Central memory CD8-positive, alpha-beta T cell (primary cell): ENCODE measurements around the gene NR1D1.
A peak's percentile ranks its signal among the peaks of the same experiment; 100 is the strongest.

Experiments used
- ATAC-seq: fragments of 150-1000 bp; cut with Tn5 transposase; replicated peaks from 2 replicates; pipeline ENCODE4 v1.10.0; 2022; ENCODE audit warnings: mild to moderate bottlenecking, moderate FRiP score, moderate number of reproducible peaks; ENCODE audit not compliant: poor library complexity, severe bottlenecking; ENCODE audit errors: extremely low read depth
- DNase-seq, 2 donors: peaks; one replicate each; pipeline ENCODE4 v3.0.0; 2021; ENCODE audit warnings: low spot score in 2 of 2
- H3K27ac Mint-ChIP-seq: one replicate; pipeline ENCODE4 v1.8.0; 2022; ENCODE audit warnings: low read depth, mild to moderate bottlenecking, moderate library complexity, mixed read lengths
- H3K27me3 Mint-ChIP-seq: one replicate; pipeline ENCODE4 v1.8.0; 2022; ENCODE audit warnings: mixed read lengths
- H3K36me3 Mint-ChIP-seq: one replicate; pipeline ENCODE4 v1.8.0; 2022; ENCODE audit warnings: mild to moderate bottlenecking, moderate library complexity, mixed read lengths; ENCODE audit not compliant: insufficient read depth
- H3K4me1 Mint-ChIP-seq: one replicate; pipeline ENCODE4 v1.8.0; 2022; ENCODE audit warnings: mixed read lengths
- H3K4me3 Mint-ChIP-seq: one replicate; pipeline ENCODE4 v1.8.0; 2022; ENCODE audit warnings: mild to moderate bottlenecking, moderate library complexity, mixed read lengths
- H3K9me3 Mint-ChIP-seq: one replicate; pipeline ENCODE4 v1.8.0; 2022; ENCODE audit warnings: mixed read lengths

NR1D1 gene

GRCh38 chr17:40107522-40108174, 7.3 kb upstream of the NR1D1 start:
- Mint-ChIP-seq H3K4me1 (peaks cover 92% of the 10 kb centered on the region), H3K9me3 (no peaks in the 10 kb centered on the region), H3K27me3 (no peaks in the 10 kb centered on the region), H3K36me3 (peaks cover 8% of the 10 kb centered on the region), H3K27ac (peak overlapping the region; percentile 97), H3K4me3 (peak overlapping the region; percentile 62)
- ATAC-seq (peak; percentile 2), DNase-seq (no peak)

- Mint-ChIP-seq H3K4me1 (peaks cover 86% of the 10 kb centered on the region), H3K9me3 (no peaks in the 10 kb centered on the region), H3K4me3 (peak overlapping the region; percentile 62), H3K27me3 (no peaks in the 10 kb centered on the region), H3K36me3 (peaks cover 8% of the 10 kb centered on the region), H3K27ac (peak overlapping the region; percentile 97)
- no peak for DNase-seq
- no peak for ATAC-seq
Observed at GRCh38 chr17:40106760-40107521, 6.6 kb upstream of the NR1D1 start.

- ATAC-seq = no peak
- H3K9me3 Mint-ChIP-seq = no peaks in the 10 kb centered on the region
- DNase-seq = no peak
- peaks cover 8% of the 10 kb centered on the region for H3K36me3 Mint-ChIP-seq
- H3K27ac Mint-ChIP-seq = peak overlapping the region; percentile 97
- no peaks in the 10 kb centered on the region for H3K27me3 Mint-ChIP-seq
- H3K4me3 Mint-ChIP-seq = peak overlapping the region; percentile 5
- peaks cover 82% of the 10 kb centered on the region for H3K4me1 Mint-ChIP-seq
Observed at GRCh38 chr17:40105861-40106759, 5.7 kb upstream of the NR1D1 start.

- DNase-seq = no peak
- H3K4me3 Mint-ChIP-seq = no peak overlapping the region
- ATAC-seq = no peak
Observed at GRCh38 chr17:40104594-40105486, 4.5 kb upstream of the NR1D1 start.

GRCh38 chr17:40103688-40104087, 3.3 kb upstream of the NR1D1 start:
- Mint-ChIP-seq H3K4me3 (peak overlapping the region; percentile 13), H3K4me1 (peaks cover 89% of the 10 kb centered on the region), H3K27ac (peak overlapping the region; percentile 41), H3K27me3 (no peaks in the 10 kb centered on the region), H3K9me3 (no peaks in the 10 kb centered on the region), H3K36me3 (peaks cover 22% of the 10 kb centered on the region)
- no peak for ATAC-seq
- DNase-seq = no peak

More at GRCh38 chr17:40104594-40105486, 4.5 kb upstream of the NR1D1 start:
- Mint-ChIP-seq H3K4me1 (peaks cover 82% of the 10 kb centered on the region), H3K36me3 (peaks cover 14% of the 10 kb centered on the region), H3K27ac (no peak overlapping the region), H3K9me3 (no peaks in the 10 kb centered on the region), H3K27me3 (no peaks in the 10 kb centered on the region)

- Mint-ChIP-seq H3K9me3 (no peaks in the 10 kb centered on the region), H3K27me3 (no peaks in the 10 kb centered on the region), H3K4me3 (peak overlapping the region; percentile 13), H3K36me3 (peaks cover 24% of the 10 kb centered on the region), H3K27ac (peak overlapping the region; percentile 41), H3K4me1 (peaks cover 90% of the 10 kb centered on the region)
- DNase-seq (no peak), ATAC-seq (no peak)
Observed at GRCh38 chr17:40103071-40103661, 2.8 kb upstream of the NR1D1 start.

GRCh38 chr17:40101367-40102210, 1.2 kb upstream of the NR1D1 start:
- Mint-ChIP-seq H3K27ac (peak overlapping the region; percentile 62), H3K4me3 (peak overlapping the region; percentile 90), H3K36me3 (peaks cover 21% of the 10 kb centered on the region), H3K4me1 (peaks cover 90% of the 10 kb centered on the region), H3K9me3 (no peaks in the 10 kb centered on the region), H3K27me3 (no peaks in the 10 kb centered on the region)
- no peak for DNase-seq
- no peak for ATAC-seq

- H3K27ac Mint-ChIP-seq = peak overlapping the region; percentile 94
- peaks cover 90% of the 10 kb centered on the region for H3K4me1 Mint-ChIP-seq
- H3K36me3 Mint-ChIP-seq = peaks cover 27% of the 10 kb centered on the region
- peak overlapping the region; percentile 90 for H3K4me3 Mint-ChIP-seq
- DNase-seq (peak; percentile 64 to 75), ATAC-seq (no peak)
- no peaks in the 10 kb centered on the region for H3K9me3 Mint-ChIP-seq
- no peaks in the 10 kb centered on the region for H3K27me3 Mint-ChIP-seq
Observed at GRCh38 chr17:40100669-40101366, 429 bp upstream of the NR1D1 start.

GRCh38 chr17:40099619-40100418, 570 bp downstream of the NR1D1 start:
- peak overlapping the region; percentile 90 for H3K4me3 Mint-ChIP-seq
- ATAC-seq (no peak), DNase-seq (no peak)
- H3K9me3 Mint-ChIP-seq = no peaks in the 10 kb centered on the region
- H3K4me1 Mint-ChIP-seq = peaks cover 89% of the 10 kb centered on the region
- peak overlapping the region; percentile 94 for H3K27ac Mint-ChIP-seq
- H3K36me3 Mint-ChIP-seq = peaks cover 33% of the 10 kb centered on the region
- no peaks in the 10 kb centered on the region for H3K27me3 Mint-ChIP-seq
